GM18858 (cell line): ENCODE measurements around the gene RNF130.
"Not testable (repeated sequence)": the region's sequence is repeated elsewhere in the genome, so short reads cannot be mapped to it uniquely, and the experiment has no call there.

Source experiments
- ATAC-seq: cut with Tn5 transposase; IDR thresholded peaks from one replicate; pipeline ENCODE4 v1.9.1; 2021; ENCODE audit not compliant: unreplicated experiment

The RNF130 gene

DNA sequence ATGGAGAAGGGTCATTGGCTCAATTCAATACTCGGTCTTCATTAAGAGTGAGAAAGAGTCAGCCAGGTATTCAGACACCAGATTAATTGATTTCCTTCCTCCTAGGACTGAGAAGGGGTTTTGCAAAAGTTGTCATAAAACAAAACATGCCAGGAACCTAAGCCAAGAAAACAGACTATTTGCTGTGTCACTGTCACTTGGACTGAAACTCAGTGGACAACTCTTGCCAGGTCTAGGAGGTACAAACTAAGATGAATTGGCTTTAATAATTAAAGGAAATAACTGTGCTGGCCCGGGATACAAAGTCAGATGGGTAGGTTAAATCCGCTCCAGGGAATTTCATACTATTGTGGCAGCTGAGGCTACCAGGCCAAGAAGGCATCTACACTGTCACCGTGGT is 92.8 kb downstream of the RNF130 start:
- no peak for ATAC-seq

DNA sequence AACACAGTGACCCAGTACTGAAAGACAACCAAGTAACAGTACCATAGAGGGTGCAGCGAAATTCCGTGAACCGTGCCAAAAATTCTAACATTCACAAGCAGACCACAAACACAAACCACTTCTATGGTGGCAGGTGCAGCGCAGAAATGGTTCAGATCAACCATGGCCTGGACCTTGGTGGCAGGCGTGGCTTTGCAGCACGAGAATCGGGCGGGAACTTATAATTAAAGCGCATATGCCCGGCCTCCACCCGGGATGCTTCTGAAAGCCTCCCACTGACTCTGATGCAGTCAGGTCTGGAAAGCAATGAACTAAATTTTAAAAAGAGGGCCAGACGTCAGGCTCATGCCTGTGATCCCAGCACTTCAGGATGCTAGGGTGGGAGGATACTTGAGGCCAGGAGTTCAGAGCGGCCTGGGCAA is 95.8 kb downstream of the RNF130 start:
- ATAC-seq: no peak

DNA sequence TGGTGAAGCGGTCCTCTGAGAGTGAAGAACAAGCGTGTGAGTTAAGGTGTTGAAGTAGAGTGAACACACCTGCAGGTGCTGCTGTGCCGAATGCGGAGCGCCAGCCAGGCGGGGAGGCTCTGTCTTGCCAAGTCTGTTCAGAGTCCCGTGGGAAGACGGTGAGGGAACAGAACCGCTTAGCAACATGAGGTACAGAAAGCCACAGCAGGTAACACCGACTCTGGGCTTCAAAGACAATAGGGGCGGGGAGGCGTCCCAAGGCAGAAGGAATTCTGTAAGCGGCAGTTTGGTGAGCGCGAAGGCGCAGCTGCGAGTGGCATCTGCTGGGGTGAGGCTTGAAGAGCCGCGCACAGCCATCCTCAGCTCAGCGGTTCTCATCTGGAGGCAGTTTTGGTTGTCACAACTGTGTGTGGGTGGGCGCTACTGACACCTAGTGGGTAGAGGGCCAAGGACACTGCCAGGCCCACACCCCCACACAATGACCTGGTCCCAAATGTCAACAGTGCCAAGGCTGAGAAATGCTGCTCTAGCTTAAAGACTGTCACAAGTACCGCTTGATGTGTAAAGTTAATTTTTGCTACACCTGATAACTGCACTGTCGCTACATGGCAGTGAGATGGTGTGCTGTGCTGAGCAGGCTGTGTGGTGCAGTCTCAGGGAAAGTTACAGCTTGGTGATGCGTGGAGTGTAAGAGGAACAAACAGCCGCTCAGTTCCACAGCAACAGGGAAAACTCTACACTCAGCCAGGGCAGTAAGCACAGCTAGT is 96.4 kb downstream of the RNF130 start:
- peak; percentile 50 for ATAC-seq

DNA sequence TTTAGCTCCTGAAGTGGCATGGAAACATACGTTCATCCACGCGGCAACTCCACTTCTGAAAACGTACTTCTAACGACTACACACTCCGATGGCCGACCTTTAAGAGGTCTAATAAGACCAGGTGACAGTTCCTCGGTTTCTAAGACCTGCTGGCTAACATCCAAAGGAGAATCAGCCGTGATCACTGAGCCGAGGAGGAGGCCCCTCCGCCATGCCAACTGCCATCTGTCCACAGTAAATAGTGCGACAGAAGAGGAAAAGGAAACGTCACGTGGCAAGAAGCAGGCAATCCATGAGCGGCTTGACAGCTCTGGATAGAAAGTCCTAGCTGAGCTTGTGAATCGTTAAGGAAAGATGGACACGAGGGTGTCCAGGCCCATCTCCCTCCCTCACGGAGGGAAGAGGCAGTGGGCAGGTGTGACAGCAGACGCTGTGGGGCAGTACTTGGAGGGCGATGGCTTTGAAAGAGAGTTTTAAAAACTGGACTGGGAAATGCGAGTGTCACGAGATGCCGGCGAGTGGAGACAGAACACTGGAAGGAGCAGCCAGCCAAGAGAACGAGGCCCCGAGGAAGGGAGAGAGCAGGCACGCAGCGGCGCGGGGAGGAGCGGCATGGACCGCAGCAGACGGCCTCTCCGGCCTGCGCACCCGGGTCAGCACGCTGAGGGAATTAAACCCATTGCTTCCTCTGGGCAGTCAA is 97.2 kb downstream of the RNF130 start:
- no peak for ATAC-seq

DNA sequence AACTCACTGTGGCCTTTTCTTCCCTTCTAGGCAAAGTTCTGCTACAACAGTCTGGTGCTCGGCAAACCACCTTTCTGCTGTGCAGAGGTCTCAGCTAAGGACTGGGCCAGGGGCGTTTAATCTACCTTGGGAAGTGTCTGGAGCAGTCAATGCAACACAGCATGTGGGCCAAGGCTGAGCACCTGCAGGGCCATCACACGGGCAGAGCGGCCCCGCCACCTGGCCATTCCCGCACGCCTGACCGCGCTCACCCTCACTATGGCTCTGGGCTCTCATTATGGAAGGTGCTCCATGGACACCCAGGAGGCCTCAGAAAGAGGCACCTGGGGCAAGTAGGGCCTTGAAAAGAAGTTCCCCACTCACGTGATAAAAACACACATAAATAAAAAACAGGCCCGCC is 98.2 kb downstream of the RNF130 start:
- ATAC-seq: no peak

DNA sequence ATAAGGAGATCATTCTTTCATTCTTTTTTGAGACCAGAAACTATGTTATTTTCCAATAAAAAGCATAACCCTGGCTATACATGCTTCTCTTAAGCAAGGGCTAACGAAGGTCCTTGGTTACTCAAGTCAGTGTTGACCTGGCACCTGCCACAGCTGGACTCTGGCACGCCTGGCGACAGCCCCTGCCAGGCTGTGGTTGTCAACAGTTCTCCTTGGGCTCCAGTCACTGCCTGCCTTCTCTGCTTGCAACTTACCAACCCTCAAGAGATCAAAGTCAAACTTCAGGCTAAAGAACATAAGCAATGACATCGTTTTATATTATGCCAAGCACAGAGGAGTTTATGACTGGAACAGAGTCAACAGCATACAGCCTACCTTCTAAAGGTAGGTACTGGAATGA is 102.4 kb downstream of the RNF130 start:
- no peak for ATAC-seq

DNA sequence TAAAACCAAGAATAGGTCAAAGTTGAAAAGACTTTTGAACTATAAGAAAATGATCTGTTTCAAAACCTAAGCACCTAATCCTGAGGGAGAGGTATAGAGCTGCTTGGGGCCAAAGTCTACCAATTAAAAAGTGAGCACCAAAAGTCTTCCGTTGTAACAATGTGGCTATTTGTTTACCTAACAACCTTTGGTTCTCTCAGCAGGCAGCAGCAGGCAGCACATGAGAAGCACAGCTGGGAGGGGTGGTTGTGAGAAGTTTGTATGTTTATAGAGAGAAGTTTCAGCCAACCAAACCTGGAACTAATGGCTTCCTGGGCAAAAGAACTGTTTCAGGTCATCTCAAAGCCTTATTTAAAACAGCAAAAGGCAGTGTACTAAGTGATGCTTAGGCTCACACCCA is 104.1 kb downstream of the RNF130 start:
- no peak for ATAC-seq

DNA sequence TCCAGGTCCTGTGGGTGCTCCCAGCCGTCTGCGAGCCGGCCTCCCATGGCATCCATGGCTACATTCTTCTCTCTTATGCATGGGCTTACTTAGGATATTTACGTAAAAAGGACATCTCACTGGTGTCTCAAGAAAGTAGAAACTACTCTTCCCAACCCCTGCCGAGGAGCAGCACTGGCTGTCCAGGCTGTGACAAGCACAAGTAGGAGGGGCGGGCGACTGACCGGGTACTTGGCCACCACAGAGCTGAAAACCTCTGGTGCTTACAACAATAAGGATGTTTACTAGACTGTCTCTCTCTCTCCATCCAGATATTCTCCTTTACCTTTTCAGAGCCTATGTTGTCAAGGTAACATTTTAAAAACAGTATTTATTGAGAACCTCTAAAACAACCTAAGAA is 107.5 kb downstream of the RNF130 start:
- no peak for ATAC-seq

DNA sequence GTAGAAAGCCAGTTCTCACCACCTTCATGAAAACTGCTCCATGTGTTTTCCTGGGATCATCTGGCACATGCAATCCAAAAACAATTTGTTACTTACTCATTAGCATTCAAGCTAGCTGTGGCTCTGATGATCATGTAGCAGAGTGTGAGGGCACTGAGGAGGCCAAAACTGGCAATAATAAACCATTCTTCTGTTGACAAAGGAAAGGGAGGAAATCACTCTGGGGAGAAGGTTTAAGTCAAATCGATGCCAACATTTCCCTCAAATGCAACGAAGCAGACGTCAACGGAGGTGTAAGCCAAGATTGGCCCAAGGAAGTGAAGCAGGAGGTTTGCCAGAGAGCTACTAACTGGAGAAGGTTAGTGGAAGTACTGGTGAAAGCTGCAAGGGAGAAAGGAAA is 108.2 kb downstream of the RNF130 start:
- no peak for ATAC-seq

DNA sequence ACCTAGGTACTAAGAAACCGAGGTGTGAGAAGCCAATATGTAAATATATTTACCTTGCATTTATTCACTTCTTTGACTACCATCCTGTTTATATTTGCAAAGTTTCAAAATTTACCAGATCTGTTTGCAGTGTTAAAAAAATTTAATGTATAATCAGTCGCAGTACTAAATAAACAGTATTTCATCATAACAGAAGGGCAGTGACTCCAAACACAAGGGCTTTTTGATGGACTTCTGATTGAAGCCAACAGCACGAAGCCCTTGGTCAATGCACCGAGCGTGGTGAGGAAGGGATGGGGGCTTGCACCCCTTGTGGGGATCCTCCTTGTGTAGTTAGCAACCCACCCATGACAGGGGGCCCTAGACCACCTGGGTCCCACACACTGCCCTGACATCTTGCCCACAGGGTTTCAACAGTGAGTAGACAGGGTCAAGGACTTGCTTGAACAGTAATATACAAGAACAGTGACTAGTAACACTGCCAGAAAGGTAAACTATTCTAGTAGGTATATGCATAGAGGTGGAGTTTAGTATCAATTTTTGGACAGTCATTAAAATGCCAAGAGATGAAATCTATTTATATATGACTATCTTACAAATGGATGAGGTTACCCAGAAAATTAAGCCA is 111.2 kb downstream of the RNF130 start:
- no peak for ATAC-seq

DNA sequence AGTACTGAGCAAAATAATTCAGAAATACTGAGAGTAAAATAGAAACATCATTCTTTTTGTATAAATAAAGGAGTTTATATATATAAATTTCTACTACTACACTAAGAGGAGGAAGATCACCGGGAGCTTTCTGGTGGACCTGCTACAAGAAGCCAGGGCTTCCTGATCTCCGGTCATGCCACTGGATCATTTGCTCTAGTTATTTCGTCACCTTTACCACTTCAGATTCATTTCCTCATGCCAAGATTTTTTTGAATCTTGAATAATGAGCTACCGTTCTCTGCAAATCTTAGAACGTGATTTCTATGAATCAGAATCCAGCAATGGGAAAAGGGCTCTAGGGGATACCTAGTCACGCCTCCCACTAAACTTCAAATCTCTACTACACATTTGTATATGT is 111.9 kb downstream of the RNF130 start:
- no peak for ATAC-seq

DNA sequence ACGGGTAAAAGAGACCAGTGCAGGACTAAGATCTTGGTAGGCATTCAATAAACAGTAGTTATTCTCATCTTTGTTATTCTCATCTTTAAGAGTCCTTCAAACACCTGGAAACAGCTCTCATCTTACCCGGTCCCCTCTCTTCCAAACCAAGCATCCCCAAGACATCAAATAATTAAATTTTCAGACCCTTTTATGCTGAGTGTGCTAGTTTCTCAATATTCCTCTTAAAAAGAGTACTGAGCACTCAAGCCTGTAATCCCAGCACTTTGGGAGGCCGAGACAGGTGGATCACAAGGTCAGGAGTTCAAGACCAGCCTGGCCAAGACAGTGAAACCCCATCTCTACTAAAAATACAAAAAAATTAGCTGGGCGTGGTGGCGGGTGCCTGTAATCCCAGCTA is 112.4 kb downstream of the RNF130 start:
- not testable (repeated sequence) for ATAC-seq

DNA sequence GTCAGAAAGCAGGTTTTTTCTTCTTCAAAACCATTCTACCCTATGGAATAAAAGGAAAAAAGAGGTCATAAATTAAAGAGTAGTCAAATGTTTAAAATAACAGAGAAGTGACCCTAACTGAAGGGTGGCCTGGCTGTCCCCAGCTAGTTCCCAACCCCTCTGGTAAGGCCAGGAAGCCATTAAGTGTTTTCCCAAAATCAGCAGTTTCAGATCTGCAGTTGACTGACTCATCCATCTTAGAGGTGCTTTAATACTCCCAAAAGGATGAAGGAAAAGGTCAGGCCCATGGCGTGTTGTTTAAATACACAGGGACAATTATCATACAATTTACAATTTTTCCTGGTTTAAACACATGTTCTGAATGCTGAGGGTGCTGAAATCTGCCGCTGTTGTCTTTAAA is 115.9 kb downstream of the RNF130 start:
- no peak for ATAC-seq

DNA sequence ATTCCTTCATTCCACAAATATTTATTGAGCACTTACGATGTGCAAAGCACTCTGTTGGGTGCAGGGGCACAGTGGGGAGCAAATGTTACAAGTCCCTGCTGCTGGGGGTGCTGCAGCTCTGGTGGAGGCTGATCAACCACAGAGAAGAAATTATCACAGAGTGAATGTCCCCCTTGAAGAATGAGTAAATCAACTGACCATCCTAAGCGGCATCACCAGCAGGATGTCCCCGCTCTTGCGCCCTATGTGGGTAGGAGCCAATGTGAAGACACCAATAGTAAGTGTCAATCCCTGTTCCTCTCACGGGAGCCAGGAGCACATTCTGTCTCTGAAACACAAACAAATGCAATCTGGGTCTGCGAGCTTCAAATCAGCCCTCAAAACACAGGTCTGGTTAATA is 116.5 kb downstream of the RNF130 start:
- ATAC-seq: no peak

DNA sequence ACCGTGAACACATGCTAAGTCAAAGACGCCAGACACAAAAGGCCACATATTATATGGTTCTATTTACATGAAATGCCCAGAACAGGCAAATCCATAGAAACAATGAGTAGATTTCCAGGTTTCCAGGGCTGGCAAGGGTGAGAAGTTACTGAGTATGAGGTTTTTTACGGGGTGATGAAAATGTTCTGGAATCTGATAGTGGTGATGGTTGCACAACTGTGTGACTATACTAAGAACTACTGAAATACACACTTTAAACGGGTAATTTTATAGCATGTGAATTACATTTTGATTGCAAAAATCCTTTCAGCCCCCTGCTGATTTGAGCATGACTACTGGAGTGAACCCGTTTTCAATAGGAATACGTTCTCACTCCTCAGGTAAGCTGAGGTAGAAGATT is 117.1 kb downstream of the RNF130 start:
- no peak for ATAC-seq

DNA sequence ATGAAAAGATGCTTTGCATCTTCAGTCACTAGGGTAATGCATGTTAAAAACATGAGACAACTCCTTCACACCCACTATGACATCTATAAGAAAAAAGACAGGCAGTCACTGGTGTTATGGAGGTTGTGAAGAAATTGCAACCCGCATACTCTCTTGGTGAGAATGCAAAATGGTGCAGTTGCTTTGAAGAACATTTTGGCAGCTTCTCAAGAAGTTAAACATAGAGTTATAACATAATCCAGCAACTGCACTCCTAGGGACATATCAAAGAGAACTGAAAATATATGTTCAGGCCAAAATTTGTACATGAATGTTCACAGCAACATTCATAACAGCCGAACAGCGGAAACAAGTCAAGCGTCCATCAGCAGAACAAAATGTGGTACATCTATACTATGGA is 117.6 kb downstream of the RNF130 start:
- ATAC-seq: no peak

DNA sequence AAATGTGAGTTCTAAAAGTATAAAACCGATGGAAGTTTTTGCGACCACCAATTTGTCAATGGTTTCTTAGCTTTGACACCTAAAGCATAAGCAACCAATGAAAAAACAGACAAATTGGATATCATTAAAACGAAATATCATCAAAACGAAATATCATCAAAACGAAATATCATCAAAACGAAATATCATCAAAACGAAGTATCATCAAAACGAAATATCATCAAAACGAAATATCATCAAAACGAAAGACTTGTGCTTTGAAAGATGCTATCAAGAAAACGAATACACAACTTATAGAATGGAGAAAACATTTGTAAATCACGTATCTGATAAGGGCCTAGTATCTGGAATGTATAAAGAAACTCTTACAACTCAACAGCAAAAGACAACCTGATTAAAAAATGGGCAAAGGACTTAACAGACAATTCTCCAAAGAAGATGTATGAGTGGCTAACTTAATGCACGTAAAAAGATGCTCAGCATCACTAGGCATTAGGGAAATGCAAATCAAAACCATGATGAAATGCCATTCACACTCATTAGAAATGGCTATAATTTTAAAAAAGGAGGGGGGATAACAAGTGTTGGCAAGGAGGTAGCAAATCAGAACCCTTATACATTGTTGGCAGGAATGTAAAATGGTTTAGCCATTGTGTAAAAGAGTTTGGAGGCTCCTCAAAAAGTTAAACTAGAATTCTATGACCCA is 134.4 kb downstream of the RNF130 start:
- ATAC-seq: no peak

DNA sequence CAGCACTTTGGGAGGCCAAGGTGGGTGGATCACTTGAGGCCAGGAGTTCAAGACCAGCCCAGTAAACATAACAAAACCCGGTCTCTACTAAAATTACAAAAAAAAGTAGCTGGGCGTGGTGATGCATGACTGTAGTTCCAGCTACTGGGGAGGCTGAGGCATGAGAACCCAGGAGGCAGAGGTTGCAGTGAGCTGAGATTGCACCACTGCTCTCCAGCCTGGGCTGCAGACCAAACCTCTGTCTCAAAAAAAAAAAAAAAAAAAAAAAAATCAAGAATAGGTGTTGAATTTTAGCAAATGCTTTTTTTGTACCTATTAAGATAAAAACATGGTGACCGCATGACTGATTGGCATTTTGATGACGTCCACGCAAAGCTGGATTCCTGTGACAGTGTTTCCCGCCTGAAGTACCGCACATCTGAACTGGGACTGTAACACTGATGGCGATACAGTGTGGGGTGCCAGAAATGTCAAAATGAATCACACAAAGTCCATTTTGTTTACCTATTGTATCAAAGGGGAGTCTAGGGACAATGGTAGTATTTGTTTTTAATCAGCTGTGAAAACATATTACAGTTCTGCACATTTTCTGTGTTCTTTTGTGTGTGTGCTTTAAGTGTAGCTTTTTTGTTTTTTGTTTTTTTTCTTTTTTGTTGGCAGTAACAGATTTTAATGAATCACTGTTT is 140.6 kb downstream of the RNF130 start:
- no peak for ATAC-seq

DNA sequence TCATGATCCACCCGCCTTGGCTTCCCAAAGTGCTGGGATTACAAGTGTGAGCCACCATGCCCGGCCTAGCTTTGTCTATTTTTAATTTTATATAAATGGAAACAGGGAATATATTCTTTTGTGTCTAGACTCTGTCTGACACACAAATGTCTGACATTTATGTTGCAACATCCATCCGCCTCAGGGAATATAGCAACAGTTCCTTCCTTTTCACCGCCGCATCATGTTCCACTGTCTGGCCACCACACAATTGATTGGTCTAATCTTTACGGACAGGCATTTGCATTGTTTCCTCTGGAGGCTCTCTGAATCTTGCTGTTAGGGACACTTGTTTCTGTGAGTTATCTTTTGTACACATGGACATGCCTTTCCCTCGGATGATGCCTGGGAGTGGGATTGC is 143.7 kb downstream of the RNF130 start:
- no peak for ATAC-seq

DNA sequence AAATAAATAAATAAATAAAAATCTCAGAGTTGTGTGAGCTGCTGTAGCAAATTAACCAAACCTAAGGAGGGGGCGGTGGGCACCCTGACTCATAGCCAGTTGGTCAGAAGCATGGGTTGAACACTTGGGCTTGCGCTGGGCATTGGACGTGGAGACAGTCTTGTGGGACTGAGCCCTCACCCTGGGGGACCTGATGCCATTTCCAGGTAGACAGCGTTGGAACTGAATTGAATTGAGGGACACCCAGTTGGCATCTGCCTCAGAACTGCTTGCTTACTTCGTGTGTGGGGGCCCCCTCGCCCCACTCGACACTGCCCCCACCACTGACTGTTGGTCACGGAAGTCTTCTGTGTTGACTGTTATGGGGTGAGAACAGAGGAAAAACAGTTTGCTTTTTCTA is 144.9 kb downstream of the RNF130 start:
- no peak for ATAC-seq

DNA sequence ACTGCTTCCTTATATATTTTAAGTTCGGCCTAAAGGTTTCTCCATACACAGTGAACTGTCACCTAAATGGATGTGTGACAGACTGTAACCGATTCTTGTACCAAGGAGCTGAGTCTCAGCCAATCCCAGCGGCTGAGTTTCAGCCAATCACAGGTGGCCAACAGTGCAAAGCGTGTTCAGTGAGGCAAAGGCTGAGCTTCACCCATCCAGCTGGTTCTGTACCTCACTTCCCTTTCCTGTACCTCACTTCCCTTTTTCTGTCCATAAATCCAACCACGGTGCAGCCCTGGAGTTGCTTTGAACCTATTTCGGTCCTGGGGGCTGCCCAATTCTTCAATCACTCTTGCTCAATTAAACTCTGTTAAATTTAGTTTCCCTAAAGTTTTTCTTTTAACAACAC is 148.1 kb downstream of the RNF130 start:
- no peak for ATAC-seq
